IgD-negative memory B cell (primary cell): Measurements from ENCODE around the gene ANKRD24. TPM values are rescaled to one million over a fixed set of nuclear protein-coding genes. Genes with fewer than 3 reads are reported as not detected.

Experiments
- polyA plus RNA-seq: library from polyadenylated mRNA; unstranded; fragments of 300-500 nt; fragmentation: Illumina TruSeq; gene quantifications from one replicate; pipeline ENCODE4 v1.2.3, GENCODE V29; 2021

The ANKRD24 gene
- polyA plus RNA-seq, 1 donor from 2014 or later, result not detected

Other genes starting within 250 kb of the ANKRD24 start
- gene NMRK2, start 249.6 kb upstream of the ANKRD24 start, polyA plus RNA-seq, result not detected
- 34.7 TPM for gene DAPK3, start 211.6 kb upstream of the ANKRD24 start, polyA plus RNA-seq
- gene EEF2, start 197.2 kb upstream of the ANKRD24 start, polyA plus RNA-seq, result 1,056 TPM
- gene PIAS4, start 175.0 kb upstream of the ANKRD24 start, polyA plus RNA-seq, result 8.9 TPM
- 75.7 TPM for gene ZBTB7A, start 115.8 kb upstream of the ANKRD24 start, polyA plus RNA-seq
- 69.1 TPM for gene MAP2K2, start 58.6 kb upstream of the ANKRD24 start, polyA plus RNA-seq
- gene CREB3L3, start 29.1 kb upstream of the ANKRD24 start, polyA plus RNA-seq, result not detected
- 4.8 TPM for gene SIRT6, start 126 bp upstream of the ANKRD24 start, polyA plus RNA-seq
- 24.2 TPM for gene EBI3, start 46.8 kb downstream of the ANKRD24 start, polyA plus RNA-seq
- 45.6 TPM for gene YJU2, start 64.4 kb downstream of the ANKRD24 start, polyA plus RNA-seq
- not detected for gene SHD, start 96.6 kb downstream of the ANKRD24 start, polyA plus RNA-seq
- 1.9 TPM for gene TMIGD2, start 119.7 kb downstream of the ANKRD24 start, polyA plus RNA-seq
- gene FSD1, start 121.9 kb downstream of the ANKRD24 start, polyA plus RNA-seq, result 0.58 TPM
- gene STAP2, start 156.1 kb downstream of the ANKRD24 start, polyA plus RNA-seq, result not detected
- 9.7 TPM for gene MPND, start 160.9 kb downstream of the ANKRD24 start, polyA plus RNA-seq
- 23.7 TPM for gene SH3GL1, start 217.9 kb downstream of the ANKRD24 start, polyA plus RNA-seq
- 6.9 TPM for gene CHAF1A, start 220.0 kb downstream of the ANKRD24 start, polyA plus RNA-seq